ENCODE measurements around the gene SPACA7. TPM values are rescaled to one million over a fixed set of nuclear protein-coding genes. Genes with fewer than 3 reads are reported as not detected.

Gene SPACA7
- total RNA-seq, 1 experiment from 2014 or later, result not detected

DNA sequence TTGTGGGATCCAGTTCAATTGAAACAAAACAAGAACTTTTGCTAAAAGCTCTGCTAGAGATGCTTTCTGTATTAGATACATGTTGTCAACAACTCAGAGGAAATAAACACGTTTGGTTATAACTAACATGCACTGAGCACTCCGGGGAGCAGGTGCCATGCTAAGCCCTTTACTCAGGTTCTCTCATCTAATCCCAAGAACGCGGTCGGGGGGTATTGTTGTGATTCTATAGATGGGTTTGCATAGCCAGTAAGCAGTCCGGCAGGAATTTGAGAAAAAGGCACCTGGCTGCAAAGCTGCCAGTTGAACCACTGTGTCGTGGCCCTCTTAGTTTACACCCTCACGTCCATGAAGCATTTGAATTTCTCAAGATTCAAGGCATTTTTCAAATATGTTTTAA, 24.3 kb upstream of the SPACA7 start:
- no peak overlapping the region for H3K4me2 ChIP-seq (ENCODE audit: low read length)

More for the DNA sequence above, 24.3 kb upstream of the SPACA7 start:
- intact Hi-C loops (cut with micrococcal nuclease), result no loop called here
- Histone ChIP-seq H3K4me3 (replicated peaks in 1 of 2; ENCODE audit: low read depth in 1 of 2, low read length in 2 of 2) (no peak overlapping the region), H3K36me3 (ENCODE audit: control insufficient read depth in 1 of 2, insufficient read depth in 2 of 2, low read length in 2 of 2) (no peaks in the 10 kb centered on the region), H3K9ac (ENCODE audit: low read length) (no peak overlapping the region), H3K79me2 (ENCODE audit: insufficient read depth, low read length) (no peaks in the 10 kb centered on the region), H3K27me3 (ENCODE audit: insufficient read depth, low read length) (peaks cover 36% of the 10 kb centered on the region), H4K20me1 (ENCODE audit: insufficient read depth) (no peaks in the 10 kb centered on the region), H3K4me1 (ENCODE audit: control insufficient read depth in 1 of 2, insufficient read depth in 2 of 2, low read length in 2 of 2) (no peaks in the 10 kb centered on the region), H2AFZ (ENCODE audit: low read depth, low read length, poor library complexity, severe bottlenecking) (no peak overlapping the region), H3K9me2 (ENCODE audit: insufficient read depth) (no peaks in the 10 kb centered on the region), H3K27ac (ENCODE audit: low read depth, low read length) (no peak overlapping the region), H3K9me3 (ENCODE audit: control insufficient read depth in 1 of 2, insufficient read depth in 1 of 2, low read depth in 1 of 2, low read length in 2 of 2) (no peaks in the 10 kb centered on the region)
- TF ChIP-seq, protein P1, sequence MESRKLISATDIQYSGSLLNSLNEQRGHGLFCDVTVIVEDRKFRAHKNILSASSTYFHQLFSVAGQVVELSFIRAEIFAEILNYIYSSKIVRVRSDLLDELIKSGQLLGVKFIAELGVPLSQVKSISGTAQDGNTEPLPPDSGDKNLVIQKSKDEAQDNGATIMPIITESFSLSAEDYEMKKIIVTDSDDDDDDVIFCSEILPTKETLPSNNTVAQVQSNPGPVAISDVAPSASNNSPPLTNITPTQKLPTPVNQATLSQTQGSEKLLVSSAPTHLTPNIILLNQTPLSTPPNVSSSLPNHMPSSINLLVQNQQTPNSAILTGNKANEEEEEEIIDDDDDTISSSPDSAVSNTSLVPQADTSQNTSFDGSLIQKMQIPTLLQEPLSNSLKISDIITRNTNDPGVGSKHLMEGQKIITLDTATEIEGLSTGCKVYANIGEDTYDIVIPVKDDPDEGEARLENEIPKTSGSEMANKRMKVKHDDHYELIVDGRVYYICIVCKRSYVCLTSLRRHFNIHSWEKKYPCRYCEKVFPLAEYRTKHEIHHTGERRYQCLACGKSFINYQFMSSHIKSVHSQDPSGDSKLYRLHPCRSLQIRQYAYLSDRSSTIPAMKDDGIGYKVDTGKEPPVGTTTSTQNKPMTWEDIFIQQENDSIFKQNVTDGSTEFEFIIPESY (IDR thresholded peaks at IDR 0.05; ENCODE audit: extremely low read depth, insufficient replicate concordance, low read length), result no peak
- TF ChIP-seq JUND (IDR thresholded peaks at IDR 0.05) (no peak), EZH2 (IDR thresholded peaks at IDR 0.05) (no peak), CEBPB (IDR thresholded peaks at IDR 0.05; ENCODE audit: low read depth) (no peak)
- TF ChIP-seq, protein P2, sequence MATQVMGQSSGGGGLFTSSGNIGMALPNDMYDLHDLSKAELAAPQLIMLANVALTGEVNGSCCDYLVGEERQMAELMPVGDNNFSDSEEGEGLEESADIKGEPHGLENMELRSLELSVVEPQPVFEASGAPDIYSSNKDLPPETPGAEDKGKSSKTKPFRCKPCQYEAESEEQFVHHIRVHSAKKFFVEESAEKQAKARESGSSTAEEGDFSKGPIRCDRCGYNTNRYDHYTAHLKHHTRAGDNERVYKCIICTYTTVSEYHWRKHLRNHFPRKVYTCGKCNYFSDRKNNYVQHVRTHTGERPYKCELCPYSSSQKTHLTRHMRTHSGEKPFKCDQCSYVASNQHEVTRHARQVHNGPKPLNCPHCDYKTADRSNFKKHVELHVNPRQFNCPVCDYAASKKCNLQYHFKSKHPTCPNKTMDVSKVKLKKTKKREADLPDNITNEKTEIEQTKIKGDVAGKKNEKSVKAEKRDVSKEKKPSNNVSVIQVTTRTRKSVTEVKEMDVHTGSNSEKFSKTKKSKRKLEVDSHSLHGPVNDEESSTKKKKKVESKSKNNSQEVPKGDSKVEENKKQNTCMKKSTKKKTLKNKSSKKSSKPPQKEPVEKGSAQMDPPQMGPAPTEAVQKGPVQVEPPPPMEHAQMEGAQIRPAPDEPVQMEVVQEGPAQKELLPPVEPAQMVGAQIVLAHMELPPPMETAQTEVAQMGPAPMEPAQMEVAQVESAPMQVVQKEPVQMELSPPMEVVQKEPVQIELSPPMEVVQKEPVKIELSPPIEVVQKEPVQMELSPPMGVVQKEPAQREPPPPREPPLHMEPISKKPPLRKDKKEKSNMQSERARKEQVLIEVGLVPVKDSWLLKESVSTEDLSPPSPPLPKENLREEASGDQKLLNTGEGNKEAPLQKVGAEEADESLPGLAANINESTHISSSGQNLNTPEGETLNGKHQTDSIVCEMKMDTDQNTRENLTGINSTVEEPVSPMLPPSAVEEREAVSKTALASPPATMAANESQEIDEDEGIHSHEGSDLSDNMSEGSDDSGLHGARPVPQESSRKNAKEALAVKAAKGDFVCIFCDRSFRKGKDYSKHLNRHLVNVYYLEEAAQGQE (IDR thresholded peaks at IDR 0.05; ENCODE audit: low read depth), result no peak
- CTCF ChIA-PET, result no interaction called here
- RAD21 ChIA-PET (ENCODE audit: low non-redundant PET in 1 of 2, low total read pairs in 2 of 2, uncharacterized antibody in 2 of 2, unreplicated experiment in 2 of 2), result no interaction called here
- ATAC-seq (no peak), DNase-seq (ENCODE audit: low read depth, low spot score) (no peak)
- POLR2A ChIA-PET, result no interaction called here
- no TSS peak for BruUV-seq (replicated peaks)

Measured in HCT116 (cell line).